ENCODE results near the gene RUNX2. TPM values are rescaled to one million over a fixed set of nuclear protein-coding genes. Genes with fewer than 3 reads are reported as not detected.

Gene RUNX2
- total and polyA plus RNA-seq, 2 of the 8 experiments (the other 6 are each of a cell fraction or from before 2014, with no cell fraction given) = 0.26 to 1.2 TPM

DNA sequence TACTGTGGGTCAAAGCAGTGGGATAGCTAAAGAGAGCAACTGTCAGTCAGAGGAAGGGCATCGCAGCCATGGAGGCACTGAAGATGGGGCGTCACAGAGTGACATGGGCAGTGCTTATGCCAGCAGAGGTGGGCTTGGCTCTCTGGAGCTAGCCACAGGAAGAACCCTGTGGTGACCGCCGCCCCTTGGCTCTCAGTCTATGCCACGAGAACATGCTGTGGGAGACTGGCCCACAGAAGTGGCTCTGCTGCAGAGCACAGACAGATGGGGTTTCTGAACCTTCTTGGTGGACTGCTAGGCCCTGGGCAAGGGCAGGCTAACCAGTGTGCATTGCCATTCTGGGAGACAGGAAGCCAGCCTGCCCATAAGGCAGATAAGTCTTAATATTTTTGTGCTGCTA lies 339.6 kb downstream of the RUNX2 start:
- no peak for TF ChIP-seq ZNF274 (IDR thresholded peaks at IDR 0.05; ENCODE audit: borderline replicate concordance, extremely low read depth, low read length)
- Histone ChIP-seq H3K4me2 (ENCODE audit: insufficient read depth in 1 of 2, low read depth in 2 of 2, low read length in 2 of 2) (no peak overlapping the region), H3K36me3 (ENCODE audit: control insufficient read depth in 2 of 4, insufficient read depth in 4 of 4, low read length in 3 of 4) (no peaks in the 10 kb centered on the region), H3K23me2 (ENCODE audit: low read depth, low read length) (peaks cover 7% of the 10 kb centered on the region; the same call in 1 of the 2 replicates), H3K79me2 (ENCODE audit: control insufficient read depth in 1 of 2, insufficient read depth in 2 of 2, low read length in 2 of 2) (no peaks in the 10 kb centered on the region), H2BK20ac (ENCODE audit: low read length) (no peak overlapping the region), H4K5ac (ENCODE audit: insufficient read length, low read depth, low read length) (no peak overlapping the region), H4K91ac (replicated peaks; ENCODE audit: insufficient read length, low read length) (no peak overlapping the region), H2BK120ac (replicated peaks; ENCODE audit: low read depth, low read length) (no peak overlapping the region), H2BK5ac (ENCODE audit: low read depth, low read length) (0 out of 2 replicates have a peak overlapping the region, but pooled peaks have one; percentile 56), H3K23ac (ENCODE audit: insufficient read length) (no peak overlapping the region), H3K18ac (ENCODE audit: extremely low read depth, low read length) (no peak overlapping the region), H3K56ac (replicated peaks; ENCODE audit: insufficient read length, low read depth, low read length) (no peak overlapping the region), H4K20me1 (replicated peaks in 1 of 2; ENCODE audit: control insufficient read depth in 1 of 2, insufficient read depth in 2 of 2, low read length in 2 of 2) (no peaks in the 10 kb centered on the region), H2AFZ (ENCODE audit: low read length) (no peak overlapping the region), H3K27me3 (replicated peaks in 1 of 4; ENCODE audit: control insufficient read depth in 3 of 4, extremely low read depth in 1 of 4, insufficient read depth in 3 of 4, low read length in 3 of 4) (peaks cover 6 to 21% (median 19%) of the 10 kb centered on the region in 4 experiments), H3K9me3 (ENCODE audit: insufficient read depth in 2 of 2, low read depth in 1 of 2, low read length in 1 of 2) (no peaks in the 10 kb centered on the region), H3K14ac (ENCODE audit: insufficient read length) (no peak overlapping the region), H3K4me1 (replicated peaks in 1 of 4; ENCODE audit: control insufficient read depth in 3 of 4, insufficient read depth in 4 of 4, low read length in 3 of 4) (peaks cover 0 to 11% (median 4%) of the 10 kb centered on the region in 4 experiments; a peak in 5 of 7 replicates), H3K27ac (ENCODE audit: low read depth, low read length) (no peak overlapping the region), H3K9ac (replicated peaks in 1 of 4; ENCODE audit: extremely low read depth in 1 of 4, low read depth in 3 of 4, low read length in 3 of 4) (no peak overlapping the region), H2BK15ac (ENCODE audit: low read length) (no peak overlapping the region; the same call in 1 of the 2 replicates), H3K4ac (replicated peaks; ENCODE audit: insufficient read length, low read depth, low read length) (no peak overlapping the region), H4K8ac (ENCODE audit: extremely low read depth, insufficient read depth, low read length) (peak overlapping the region; percentile 45), H2AK5ac (ENCODE audit: low read depth, low read length) (no peak overlapping the region), H3K4me3 (ENCODE audit: extremely low read depth in 1 of 4, insufficient read depth in 2 of 4, low read depth in 3 of 4, low read length in 4 of 4) (no peak overlapping the region), H2BK12ac (ENCODE audit: low read depth, low read length) (no peak overlapping the region), H3K79me1 (ENCODE audit: low read depth, low read length) (no peaks in the 10 kb centered on the region)
- WGBS, 2 experiments (ENCODE audit: extremely low coverage in 1 of 2, insufficient coverage in 1 of 2, insufficient read length in 1 of 2, insufficient replicate concordance in 2 of 2, low coverage in 1 of 2, low lambda C conversion rate in 2 of 2, missing lambda C conversion rate in 1 of 2) = 83% methylated on average over 5 of the region's 5 CpGs; no CpG with 5 or more reads in 1 of the 2 experiments
- ChIA-PET POLR2A (ENCODE audit: partially characterized antibody) (no interaction called here), CTCF (ENCODE audit: partially characterized antibody) (interaction anchor here (0.8 to 0.9 kb wide), 2 partner anchors 10 to 247 kb away, joined by 3 read pairs; no protein-coding TSS in a partner anchor)
- no peak for DNase-seq (ENCODE audit: low read depth in 1 of 2, low spot score in 2 of 2)
- FAIRE-seq = no peak

All from H1 (cell line).